NCI-H2081 treated with DMSO at 0.1 percent for 48 hours (cell line): ENCODE measurements around the gene TMC8.

ENCODE experiments used
- DNase-seq: peaks from one replicate; lab custom pipeline; 2025; lab: John Stamatoyannopoulos, UW

TMC8 gene

DNA sequence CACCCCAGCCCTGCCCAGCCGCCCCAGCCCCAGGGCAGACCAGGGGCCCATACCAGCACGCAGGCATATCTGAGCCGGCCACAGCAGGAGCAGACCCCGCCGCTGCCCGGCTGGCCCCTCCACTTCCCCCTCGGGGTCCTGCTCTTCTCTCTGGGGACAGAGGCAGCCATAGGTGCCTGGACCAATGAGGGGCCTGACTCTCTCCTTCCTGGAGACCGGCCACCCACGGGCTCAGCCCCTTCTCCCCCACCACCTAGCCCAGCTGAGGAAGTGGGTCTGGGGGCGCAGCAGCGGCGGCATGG, 5.8 kb upstream of the TMC8 start:
- no peak for DNase-seq

GRCh38 chr17:78125138-78125913, 5.2 kb upstream of the TMC8 start:
- no peak for DNase-seq

DNA sequence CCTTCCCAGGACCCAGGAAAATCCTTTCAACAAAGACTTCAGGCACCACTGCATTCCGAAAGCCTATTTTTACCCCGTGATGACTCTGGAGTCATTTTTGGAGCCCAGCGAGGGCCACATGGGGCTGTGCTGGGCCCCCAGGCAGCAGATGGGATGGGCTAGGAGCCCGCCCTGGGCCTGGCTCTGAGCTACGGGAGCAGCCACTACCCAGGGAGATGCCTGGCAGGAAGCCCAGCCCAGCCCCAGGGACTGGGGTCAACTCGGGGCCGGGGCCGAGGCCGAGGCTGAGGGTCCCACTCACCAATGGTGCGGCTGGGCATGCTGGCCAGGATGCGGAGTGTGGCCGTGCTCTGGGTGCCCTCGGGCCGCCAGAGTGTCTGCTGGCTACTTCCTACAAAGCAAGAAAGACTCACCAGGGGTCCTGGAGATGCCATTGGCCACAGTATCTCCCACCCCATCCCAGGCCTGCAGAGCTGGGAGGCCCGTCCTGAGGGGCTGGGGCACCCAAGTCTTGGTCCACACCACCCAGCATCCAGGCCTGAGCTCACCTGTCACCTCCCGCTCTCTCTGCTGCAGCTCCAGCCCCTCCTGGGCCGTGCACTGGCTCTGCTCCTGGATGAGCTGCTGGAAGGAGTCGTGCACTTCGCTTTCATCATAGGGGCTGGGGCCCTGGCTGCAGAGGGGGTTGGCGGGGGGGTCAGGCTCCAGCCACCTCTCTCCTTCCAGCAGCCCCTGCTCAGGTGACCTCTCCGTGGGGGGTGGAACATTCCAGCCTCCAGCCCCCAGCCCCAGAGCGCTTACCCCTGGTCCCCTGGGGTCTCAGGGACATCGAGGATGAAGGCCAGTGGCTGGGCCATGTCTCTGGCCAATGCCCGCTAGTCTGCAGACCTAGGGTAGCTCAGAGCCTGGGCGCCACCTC, 4.3 kb upstream of the TMC8 start:
- no peak for DNase-seq

- no peak for DNase-seq
These were observed 3.7 kb upstream of the TMC8 start for GRCh38 chr17:78126895-78127238.

DNA sequence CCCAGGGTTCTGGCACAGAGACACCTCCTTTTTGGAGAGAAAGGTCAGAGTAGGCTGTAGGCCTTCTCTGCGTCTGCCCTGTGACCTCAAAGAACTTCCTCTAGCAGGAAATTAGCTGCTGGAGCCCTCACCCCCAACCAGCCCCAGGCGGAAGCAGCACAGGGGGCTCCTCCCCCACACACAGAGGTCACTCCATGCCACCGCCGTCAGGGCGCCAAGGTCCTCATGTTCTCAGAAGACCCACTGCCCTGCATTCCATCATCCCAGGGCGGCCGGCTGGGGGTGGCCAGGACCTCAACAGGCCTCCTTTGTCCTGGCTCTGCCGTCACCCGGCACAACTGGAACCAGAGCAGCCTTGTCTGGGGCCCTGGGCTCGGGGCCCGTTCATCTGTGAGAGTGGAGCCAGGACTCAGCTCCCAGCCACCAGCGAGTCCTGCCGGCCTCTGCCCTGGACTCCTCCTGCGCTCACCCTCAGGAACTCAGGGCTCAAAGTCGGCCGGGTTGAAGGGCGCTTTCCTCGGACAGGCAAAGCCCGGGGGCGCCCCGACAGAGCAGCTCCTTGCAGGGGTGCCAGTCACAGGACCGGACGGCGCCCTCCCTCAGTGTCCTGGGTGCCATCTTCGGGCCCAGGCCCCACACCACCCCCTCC, 3.2 kb upstream of the TMC8 start:
- DNase-seq: no peak

- no peak for DNase-seq
These were observed 2.6 kb upstream of the TMC8 start for GRCh38 chr17:78127888-78128550.

- DNase-seq: no peak
These were observed 1.8 kb upstream of the TMC8 start, which contains the start of gene TMC6 for GRCh38 chr17:78128551-78129350. TMC6 (minus strand) TSS chr17:78128755; CDS start chr17:78126832, 1,923 bp downstream.

DNA sequence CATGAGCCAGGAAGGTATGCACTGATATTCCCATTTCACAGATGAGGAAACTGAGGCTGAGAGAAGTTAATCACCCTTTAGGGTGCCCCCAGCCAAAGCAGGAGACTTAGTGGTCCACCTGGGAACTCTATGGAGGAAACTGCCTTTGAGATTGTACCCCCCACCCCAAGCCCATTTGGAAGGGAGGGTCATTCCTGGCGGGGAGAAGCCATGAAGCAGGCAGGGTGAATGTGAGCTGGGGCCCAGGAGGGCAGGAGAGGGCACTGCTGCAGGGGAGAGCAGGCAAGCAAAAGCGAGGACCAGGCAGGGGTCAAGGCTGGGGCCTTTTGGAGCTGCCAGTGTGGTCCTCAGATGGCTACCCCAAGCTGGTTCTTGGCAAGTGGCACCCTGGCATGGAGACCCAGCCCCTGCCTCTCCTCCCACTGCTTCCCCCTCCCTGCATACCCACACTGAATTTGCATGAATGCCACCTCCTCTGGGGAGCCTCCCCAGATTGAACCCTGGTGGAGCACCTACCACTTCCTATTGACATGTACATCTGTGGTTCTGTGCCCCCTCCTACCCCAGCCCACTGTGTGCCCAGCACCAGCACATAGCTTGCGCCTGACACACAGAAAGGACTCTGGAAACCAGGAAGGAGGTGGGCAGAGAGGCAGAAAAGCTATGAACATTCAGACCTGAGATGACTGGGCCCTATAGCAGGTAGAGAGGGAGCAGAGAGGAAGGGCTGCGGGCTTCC, 1.1 kb upstream of the TMC8 start:
- DNase-seq: no peak

GRCh38 chr17:78130090-78130436, 508 bp upstream of the TMC8 start:
- DNase-seq: no peak

GRCh38 chr17:78131172-78132083, 857 bp downstream of the TMC8 start:
- no peak for DNase-seq

DNA sequence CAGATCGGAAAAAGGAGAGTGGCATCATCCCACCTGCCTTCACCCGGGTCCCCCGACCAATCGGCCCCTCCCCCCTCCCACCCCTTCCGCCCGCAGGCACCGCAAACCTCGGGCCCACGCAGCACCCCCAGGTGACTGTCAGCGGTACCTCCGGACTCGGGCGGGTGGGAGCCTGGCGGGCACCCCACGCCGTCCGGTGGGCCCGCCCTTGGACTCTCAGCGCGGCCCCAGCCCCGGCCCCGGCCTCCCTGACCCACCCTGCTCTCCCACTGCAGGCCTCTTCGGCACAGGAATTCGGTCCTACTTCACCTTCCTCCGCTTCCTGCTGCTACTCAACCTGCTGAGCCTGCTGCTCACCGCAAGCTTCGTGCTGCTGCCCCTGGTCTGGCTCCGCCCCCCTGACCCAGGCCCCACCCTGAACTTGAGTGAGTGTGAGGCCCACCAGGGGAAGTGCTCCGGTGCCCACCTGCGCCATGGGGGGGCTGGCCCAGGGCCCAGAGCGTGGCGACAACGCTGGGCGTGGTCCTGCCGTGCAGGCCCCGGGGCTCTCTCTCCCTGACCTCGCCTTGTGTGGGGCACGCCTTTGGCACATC, 1.6 kb downstream of the TMC8 start:
- DNase-seq: no peak

GRCh38 chr17:78132767-78133178, 2.2 kb downstream of the TMC8 start:
- no peak for DNase-seq

- DNase-seq: no peak
These were observed 2.8 kb downstream of the TMC8 start for GRCh38 chr17:78133179-78133951.

- DNase-seq: no peak
These were observed 3.7 kb downstream of the TMC8 start for GRCh38 chr17:78133971-78134898.

DNA sequence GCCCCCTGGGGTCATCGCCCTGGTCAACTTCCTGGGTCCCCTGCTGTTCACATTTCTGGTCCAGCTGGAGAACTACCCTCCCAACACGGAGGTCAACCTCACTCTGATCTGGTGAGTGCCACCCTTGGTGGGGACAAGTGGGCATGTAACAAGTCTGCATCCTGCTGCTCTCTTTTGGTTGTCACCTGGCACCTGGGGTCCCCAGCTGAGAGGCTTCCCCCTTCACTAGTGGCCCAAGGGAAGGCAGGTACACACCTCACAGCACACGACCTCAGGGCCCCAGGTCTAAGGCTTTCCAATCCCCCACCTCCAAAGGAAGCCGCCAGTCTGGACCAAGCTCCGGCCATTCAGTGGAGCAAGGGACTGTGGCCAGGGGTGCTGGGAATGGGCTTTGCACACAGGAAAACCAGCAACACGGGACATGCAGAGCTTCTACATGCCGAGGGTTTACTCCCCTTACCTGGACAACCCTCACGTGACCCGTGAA, 4.4 kb downstream of the TMC8 start:
- no peak for DNase-seq

DNA sequence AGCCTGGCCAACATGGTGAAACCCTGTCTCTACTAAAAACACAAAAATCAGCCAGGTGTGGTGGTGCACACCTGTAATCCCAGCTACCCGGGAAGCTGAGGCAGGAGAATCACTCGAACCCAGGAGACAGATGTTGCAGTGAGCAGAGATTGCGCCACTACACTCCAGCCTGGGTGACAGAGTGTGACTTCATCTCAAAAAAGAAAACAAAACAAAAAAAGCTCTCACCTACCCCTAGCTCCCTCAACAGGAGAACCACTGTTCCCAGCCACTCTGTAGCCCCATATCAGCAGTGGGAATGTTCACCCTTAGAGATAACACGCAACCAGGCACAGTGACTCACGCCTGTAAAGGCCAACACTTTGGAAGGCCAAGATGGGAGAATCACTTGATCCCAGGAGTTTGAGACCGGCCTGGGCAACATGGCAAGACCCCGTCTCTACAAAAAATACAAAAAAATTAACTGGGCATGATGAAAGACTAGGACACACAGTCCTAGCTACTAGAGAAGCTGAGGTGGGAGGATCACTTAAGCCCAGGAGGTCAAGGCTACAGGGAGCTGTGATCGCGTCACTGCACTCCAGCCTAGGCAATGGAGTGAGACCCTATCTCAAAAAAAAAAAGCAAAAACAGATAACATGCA, 5.4 kb downstream of the TMC8 start:
- no peak for DNase-seq
